ENCODE data around the gene GABBR1.

DNA sequence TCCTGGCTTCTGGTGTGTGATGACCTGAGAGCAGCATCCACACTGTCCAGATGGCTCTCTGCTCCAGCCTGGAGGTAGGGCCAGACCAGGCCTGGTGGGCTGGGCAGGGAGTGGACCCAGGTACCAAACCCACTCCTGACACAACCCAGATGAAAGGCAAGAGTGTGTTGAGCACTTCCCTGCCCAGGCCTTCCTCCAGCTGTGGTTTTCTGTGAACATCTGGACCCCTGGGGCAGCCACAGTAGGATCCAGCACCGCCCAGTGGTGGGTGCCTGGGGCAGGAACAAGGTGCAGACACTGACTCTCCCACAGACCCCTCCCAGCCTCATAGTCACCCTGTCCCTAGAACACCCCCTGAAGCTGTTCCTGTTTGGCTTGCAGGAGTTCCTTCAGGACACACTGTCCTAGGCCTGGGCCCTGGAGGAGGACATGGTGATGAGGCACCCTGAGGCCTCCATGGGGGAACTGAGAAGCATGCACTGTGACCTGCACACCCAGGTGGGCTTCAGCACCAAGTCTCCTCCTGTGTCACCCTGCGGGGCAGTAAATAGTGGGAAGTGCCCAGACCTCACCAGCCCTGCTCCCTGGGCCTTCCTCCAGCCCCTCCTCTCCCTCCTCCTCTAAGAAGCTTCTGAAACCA is 102.2 kb downstream of the GABBR1 start:
- TF ChIP-seq, protein P1, sequence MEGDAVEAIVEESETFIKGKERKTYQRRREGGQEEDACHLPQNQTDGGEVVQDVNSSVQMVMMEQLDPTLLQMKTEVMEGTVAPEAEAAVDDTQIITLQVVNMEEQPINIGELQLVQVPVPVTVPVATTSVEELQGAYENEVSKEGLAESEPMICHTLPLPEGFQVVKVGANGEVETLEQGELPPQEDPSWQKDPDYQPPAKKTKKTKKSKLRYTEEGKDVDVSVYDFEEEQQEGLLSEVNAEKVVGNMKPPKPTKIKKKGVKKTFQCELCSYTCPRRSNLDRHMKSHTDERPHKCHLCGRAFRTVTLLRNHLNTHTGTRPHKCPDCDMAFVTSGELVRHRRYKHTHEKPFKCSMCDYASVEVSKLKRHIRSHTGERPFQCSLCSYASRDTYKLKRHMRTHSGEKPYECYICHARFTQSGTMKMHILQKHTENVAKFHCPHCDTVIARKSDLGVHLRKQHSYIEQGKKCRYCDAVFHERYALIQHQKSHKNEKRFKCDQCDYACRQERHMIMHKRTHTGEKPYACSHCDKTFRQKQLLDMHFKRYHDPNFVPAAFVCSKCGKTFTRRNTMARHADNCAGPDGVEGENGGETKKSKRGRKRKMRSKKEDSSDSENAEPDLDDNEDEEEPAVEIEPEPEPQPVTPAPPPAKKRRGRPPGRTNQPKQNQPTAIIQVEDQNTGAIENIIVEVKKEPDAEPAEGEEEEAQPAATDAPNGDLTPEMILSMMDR (IDR thresholded peaks at IDR 0.05; ENCODE audit: low read depth, low read length, missing input control): no peak
- TF ChIP-seq YY1 (IDR thresholded peaks at IDR 0.05): no peak
- TF ChIP-seq RXRA (IDR thresholded peaks at IDR 0.05): no peak
- TF ChIP-seq, protein P2, sequence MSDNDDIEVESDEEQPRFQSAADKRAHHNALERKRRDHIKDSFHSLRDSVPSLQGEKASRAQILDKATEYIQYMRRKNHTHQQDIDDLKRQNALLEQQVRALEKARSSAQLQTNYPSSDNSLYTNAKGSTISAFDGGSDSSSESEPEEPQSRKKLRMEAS (IDR thresholded peaks at IDR 0.05): no peak
- TF ChIP-seq GABPA (IDR thresholded peaks at IDR 0.05 in 1 of 2, conservative IDR thresholded peaks at IDR 0.05 in 1 of 2): no peak
